Uterus (tissue), 4 donors: ENCODE data around the gene GTF3C5. TPM values are rescaled to one million over a fixed set of nuclear protein-coding genes. Genes with fewer than 3 reads are reported as not detected.
A peak's percentile ranks its signal among the peaks of the same experiment; 100 is the strongest.
"Not testable (repeated sequence)": the region's sequence is repeated elsewhere in the genome, so short reads cannot be mapped to it uniquely, and the experiment has no call there.

Source experiments
- DNase-seq, 2 donors: peaks; one replicate each; pipeline ENCODE4 v3.0.0-alpha.2; 2019 to 2020
- H3K27ac ChIP-seq, 2 donors: fragments of 200-600 bp; sonication (generic); 1 replicate in 1 of 2; 2 replicates in 1 of 2; pipeline ENCODE4 v1.5.1; 2016 to 2018
- H3K27me3 ChIP-seq, 2 donors: fragments of 200-600 bp; sonication (generic); one replicate each; pipeline ENCODE4 v1.5.1; 2018 to 2019; ENCODE audit warnings: control low read depth in 1 of 2
- H3K36me3 ChIP-seq, 2 donors: fragments of 200-600 bp; sonication (generic); one replicate each; pipeline ENCODE4 v1.5.1; 2019; ENCODE audit warnings: control low read depth in 1 of 2
- H3K4me1 ChIP-seq, 2 donors: fragments of 200-600 bp; sonication (generic); one replicate each; pipeline ENCODE4 v1.5.1; 2018 to 2019; ENCODE audit warnings: control low read depth in 1 of 2
- H3K4me3 ChIP-seq, 2 donors: fragments of 200-600 bp; sonication (generic); 1 replicate in 1 of 2; 2 replicates in 1 of 2; pipeline ENCODE4 v1.5.1; 2018 to 2019; ENCODE audit warnings: mild to moderate bottlenecking in 1 of 2
- H3K9me3 ChIP-seq, 2 donors: fragments of 200-600 bp; sonication (generic); one replicate each; pipeline ENCODE4 v1.5.1; 2019; ENCODE audit warnings: control low read depth in 1 of 2
- POLR2A ChIP-seq, 2 donors: fragments of 450-650 bp; IDR thresholded peaks; one replicate each; pipeline ENCODE4 v1.6.1; 2016; ENCODE audit warnings: antibody characterized with exemption in 2 of 2, mild to moderate bottlenecking in 1 of 2, moderate library complexity in 1 of 2
- intact Hi-C: fragments of 100-400 bp; cut with DNase I; formaldehyde crosslinking; loops from one replicate; pipeline ENCODE4 v1.15.1; 2023; ENCODE audit warnings: low total_unique reads
- total RNA-seq, 4 donors: library from RNA; depleted of rRNA in 3 of 4; stranded (reverse); fragments of >200 nt in 3 of 4; gene quantifications; one replicate each; pipeline versions ENCODE4 v1.1.0 to v1.2.4, GENCODE V29; 2014 to 2023
- TF ChIP-seq, protein P1 (sequence below), 4 experiments: fragments of 200-600 bp in 2 of 4; fragments of 450-650 bp in 2 of 4; sonication (generic) in 2 of 4; IDR thresholded peaks; one replicate each; pipeline ENCODE4 v1.5.1; 2016 to 2019; ENCODE audit warnings: antibody characterized with exemption in 4 of 4, mild to moderate bottlenecking in 2 of 4, moderate library complexity in 1 of 4
- donor health status: DM: yes; HTN: yes; CAD: no.

GTF3C5 gene
- total RNA-seq, 4 donors from 2014 or later, result 26.6 to 52.8 (median 37.1) TPM

GRCh38 chr9:133040892-133041479 is 10.2 kb downstream of the GTF3C5 start:
- intact Hi-C loops, H3K4me1 ChIP-seq, H3K36me3 ChIP-seq, H3K27ac ChIP-seq, H3K4me3 ChIP-seq, H3K9me3 ChIP-seq, H3K27me3 ChIP-seq: not testable (repeated sequence)
- DNase-seq, result peak; percentile 33 to 38
- TF ChIP-seq, protein P1, sequence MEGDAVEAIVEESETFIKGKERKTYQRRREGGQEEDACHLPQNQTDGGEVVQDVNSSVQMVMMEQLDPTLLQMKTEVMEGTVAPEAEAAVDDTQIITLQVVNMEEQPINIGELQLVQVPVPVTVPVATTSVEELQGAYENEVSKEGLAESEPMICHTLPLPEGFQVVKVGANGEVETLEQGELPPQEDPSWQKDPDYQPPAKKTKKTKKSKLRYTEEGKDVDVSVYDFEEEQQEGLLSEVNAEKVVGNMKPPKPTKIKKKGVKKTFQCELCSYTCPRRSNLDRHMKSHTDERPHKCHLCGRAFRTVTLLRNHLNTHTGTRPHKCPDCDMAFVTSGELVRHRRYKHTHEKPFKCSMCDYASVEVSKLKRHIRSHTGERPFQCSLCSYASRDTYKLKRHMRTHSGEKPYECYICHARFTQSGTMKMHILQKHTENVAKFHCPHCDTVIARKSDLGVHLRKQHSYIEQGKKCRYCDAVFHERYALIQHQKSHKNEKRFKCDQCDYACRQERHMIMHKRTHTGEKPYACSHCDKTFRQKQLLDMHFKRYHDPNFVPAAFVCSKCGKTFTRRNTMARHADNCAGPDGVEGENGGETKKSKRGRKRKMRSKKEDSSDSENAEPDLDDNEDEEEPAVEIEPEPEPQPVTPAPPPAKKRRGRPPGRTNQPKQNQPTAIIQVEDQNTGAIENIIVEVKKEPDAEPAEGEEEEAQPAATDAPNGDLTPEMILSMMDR (IDR thresholded peaks at IDR 0.05), result peak in 1 of 4 experiments; percentile 32

- intact Hi-C loops, result no loop called here
- no peaks in the 10 kb centered on the region for H3K36me3 ChIP-seq
- H3K4me1 ChIP-seq, result no peaks in the 10 kb centered on the region
- H3K9me3 ChIP-seq, result no peaks in the 10 kb centered on the region
- no peak overlapping the region for H3K27ac ChIP-seq
- TF ChIP-seq POLR2A (IDR thresholded peaks at IDR 0.05), result no peak
- TF ChIP-seq, protein P1 (IDR thresholded peaks at IDR 0.05), result no peak
- H3K4me3 ChIP-seq, result no peak overlapping the region
- DNase-seq, result no peak
- H3K27me3 ChIP-seq, result no peaks in the 10 kb centered on the region
These were observed 11.2 kb downstream of the GTF3C5 start for GRCh38 chr9:133041958-133042357.

- intact Hi-C loops, result no loop called here
- no peaks in the 10 kb centered on the region for H3K27me3 ChIP-seq
- no peaks in the 10 kb centered on the region for H3K4me1 ChIP-seq
- no peaks in the 10 kb centered on the region for H3K9me3 ChIP-seq
- DNase-seq, result no peak
- no peaks in the 10 kb centered on the region for H3K36me3 ChIP-seq
- H3K4me3 ChIP-seq, result no peak overlapping the region
- no peak overlapping the region for H3K27ac ChIP-seq
- TF ChIP-seq POLR2A (IDR thresholded peaks at IDR 0.05), result no peak
- TF ChIP-seq, protein P1 (IDR thresholded peaks at IDR 0.05), result no peak
These were observed 11.9 kb downstream of the GTF3C5 start for GRCh38 chr9:133042676-133043075.

GRCh38 chr9:133043449-133044035 is 12.7 kb downstream of the GTF3C5 start:
- no peak for DNase-seq
- Histone ChIP-seq H3K27ac (no peak overlapping the region), H3K4me3 (no peak overlapping the region), H3K9me3 (no peaks in the 10 kb centered on the region), H3K27me3 (no peaks in the 10 kb centered on the region), H3K4me1 (no peaks in the 10 kb centered on the region), H3K36me3 (no peaks in the 10 kb centered on the region)
- intact Hi-C loops, result no loop called here
- TF ChIP-seq, protein P1 (IDR thresholded peaks at IDR 0.05), result no peak
- TF ChIP-seq POLR2A (IDR thresholded peaks at IDR 0.05), result no peak

DNA sequence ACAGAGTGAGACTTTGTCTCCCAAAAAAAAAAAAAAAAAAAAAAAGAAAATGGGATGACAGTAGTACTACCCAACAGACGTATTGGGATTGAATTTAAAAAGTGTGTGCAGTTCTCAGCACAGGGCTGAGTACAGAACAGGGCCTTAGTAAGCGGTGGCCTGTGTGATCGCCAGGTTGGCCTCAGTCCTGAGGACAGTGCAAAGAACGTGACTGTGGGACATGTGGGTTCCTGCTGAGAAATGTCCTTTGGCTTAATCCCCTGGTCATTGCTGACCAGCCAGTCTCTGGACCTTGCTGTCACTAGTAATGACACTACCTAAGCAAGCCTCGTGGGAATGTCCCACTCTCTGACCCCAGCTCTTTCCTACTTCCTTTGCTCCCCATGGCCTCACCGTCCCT is 13.3 kb downstream of the GTF3C5 start:
- intact Hi-C loops, result no loop called here
- H3K36me3 ChIP-seq, result no peaks in the 10 kb centered on the region
- no peaks in the 10 kb centered on the region for H3K27me3 ChIP-seq

More for the DNA sequence above, 13.3 kb downstream of the GTF3C5 start:
- Histone ChIP-seq H3K4me3 (no peak overlapping the region), H3K4me1 (no peaks in the 10 kb centered on the region), H3K27ac (no peak overlapping the region), H3K9me3 (no peaks in the 10 kb centered on the region)
- TF ChIP-seq, protein P1 (IDR thresholded peaks at IDR 0.05), result no peak
- no peak for TF ChIP-seq POLR2A (IDR thresholded peaks at IDR 0.05)
- no peak for DNase-seq
